K562 (cell line): ENCODE data around the gene PRR23B. TPM values are rescaled to one million over a fixed set of nuclear protein-coding genes. Genes with fewer than 3 reads are reported as not detected.

ENCODE experiments used
- ATAC-seq: fragments of 200-7000 bp; cut with Tn5 transposase; 3 replicates; pipeline ENCODE4 v1.9.1; 2020; ENCODE audit warnings: moderate library complexity
- BruUV-seq: library from RNA; stranded (reverse); fragments of 400-500 nt; replicated peaks from 2 replicates; lab custom pipeline; 2021; lab: Mats Ljungman, UMichigan
- CTCF ChIA-PET: fragments of 300-600 bp; formaldehyde crosslinking; extraction: SDS; loops from one replicate; lab custom pipeline; 2021; ENCODE audit warnings: low intra/inter-chr PET ratio; lab: Yijun Ruan, JAX
- POLR2A ChIA-PET: fragments of 300-600, 350-650 bp; sonication (Branson Sonifier 250); formaldehyde crosslinking; extraction: SDS; loops from one replicate; lab custom pipeline; 2021; ENCODE audit warnings: antibody characterized with exemption, inconsistent platforms; lab: Yijun Ruan, JAX
- DNase-seq, 4 experiments: peaks; one replicate each; pipeline versions ENCODE4 v3.0.0 to v3.0.0-alpha.2; 2011 to 2018; ENCODE audit warnings: low spot score in 3 of 4, mixed read lengths in 3 of 4; ENCODE audit errors: extremely low read depth in 1 of 4
- FAIRE-seq: peaks from 2 replicates; lab custom pipeline; 2011; peaks lifted over from hg19 to GRCh38; lab: Jason Lieb, UNC
- H2AFZ ChIP-seq: 2 replicates; pipeline ENCODE4 v1.6.0; 2011; ENCODE audit warnings: low read depth, low read length, control low read depth, inconsistent platforms
- H3K27ac ChIP-seq: fragments of 200-600 bp; 3 replicates; pipeline ENCODE4 v1.8.0; 2011; ENCODE audit warnings: low read depth, mild to moderate bottlenecking, control low read depth, inconsistent platforms, low read length, moderate library complexity, mixed read lengths; ENCODE audit errors: extremely low read depth
- H3K27me3 ChIP-seq, 2 experiments: fragments of 300-600 bp in 1 of 2; 2 replicates in 1 of 2; 3 replicates in 1 of 2; pipeline versions ENCODE4 v1.6.0 to v1.8.0; 2011; ENCODE audit warnings: inconsistent platforms in 2 of 2, low read length in 2 of 2, mild to moderate bottlenecking in 1 of 2, mixed read lengths in 1 of 2, moderate library complexity in 1 of 2; ENCODE audit not compliant: control insufficient read depth in 2 of 2, insufficient read depth in 2 of 2
- H3K36me3 ChIP-seq: fragments of 300-600 bp; 3 replicates; pipeline ENCODE4 v1.8.0; 2011; ENCODE audit warnings: mild to moderate bottlenecking, low read length, inconsistent platforms; ENCODE audit not compliant: control insufficient read depth, insufficient read depth
- H3K4me1 ChIP-seq, 2 experiments: fragments of 200-600 bp in 1 of 2; replicated peaks in 1 of 2; 2 replicates in 1 of 2; 3 replicates in 1 of 2; pipeline versions ENCODE4 v1.5.1 to v1.8.0; 2011; ENCODE audit warnings: inconsistent platforms in 2 of 2, low read length in 2 of 2, mild to moderate bottlenecking in 1 of 2, mixed read lengths in 1 of 2, moderate library complexity in 1 of 2; ENCODE audit not compliant: control insufficient read depth in 2 of 2, insufficient read depth in 2 of 2
- H3K4me2 ChIP-seq: 2 replicates; pipeline ENCODE4 v1.6.1; 2011; ENCODE audit warnings: low read length, control low read depth, inconsistent platforms, mixed read lengths; ENCODE audit not compliant: insufficient read depth
- H3K4me3 ChIP-seq: fragments of 200-600 bp; sonication (generic), shearing (Covaris generic); 2 replicates; pipeline ENCODE4 v1.5.1; 2016; ENCODE audit warnings: control low read depth, inconsistent platforms
- H3K79me2 ChIP-seq: fragments of 200-600 bp; 3 replicates; pipeline ENCODE4 v1.8.0; 2011; ENCODE audit warnings: low read length, inconsistent platforms; ENCODE audit not compliant: control insufficient read depth, insufficient read depth
- H3K9ac ChIP-seq, 2 experiments: 2 replicates each; pipeline versions ENCODE4 v1.6.0 to v1.6.1; 2011; ENCODE audit warnings: low read depth in 2 of 2, low read length in 2 of 2, control low read depth in 1 of 2, inconsistent platforms in 1 of 2, mild to moderate bottlenecking in 1 of 2, mixed read lengths in 1 of 2; ENCODE audit not compliant: insufficient read depth in 1 of 2
- H3K9me1 ChIP-seq: one replicate; pipeline ENCODE4 v1.6.0; 2011; ENCODE audit warnings: inconsistent platforms, mild to moderate bottlenecking, low read length, moderate library complexity; ENCODE audit not compliant: control insufficient read depth, insufficient read depth
- H3K9me3 ChIP-seq: replicated peaks from 2 replicates; pipeline ENCODE4 v1.5.1; 2011; ENCODE audit warnings: low read depth, low read length, inconsistent platforms; ENCODE audit not compliant: control insufficient read depth, insufficient read depth
- H4K20me1 ChIP-seq: replicated peaks from 2 replicates; pipeline ENCODE4 v1.6.1; 2011; ENCODE audit warnings: low read length, inconsistent platforms, mixed read lengths; ENCODE audit not compliant: control insufficient read depth, insufficient read depth
- AFF4 ChIP-seq: sonication (generic); formaldehyde crosslinking; IDR thresholded peaks from 2 replicates; pipeline ENCODE4 v1.8.0; 2023; ENCODE audit warnings: mild to moderate bottlenecking, missing genetic modification reagents
- DPF2 ChIP-seq: fragments of 450-650 bp; IDR thresholded peaks from 2 replicates; pipeline ENCODE4 v1.6.1; 2016
- PURB ChIP-seq: sonication (generic); formaldehyde crosslinking; IDR thresholded peaks from 2 replicates; pipeline ENCODE4 v1.9.0; 2021; ENCODE audit warnings: low read depth, mild to moderate bottlenecking, missing genetic modification reagents
- RAD51 ChIP-seq: fragments of 450-650 bp; IDR thresholded peaks from 2 replicates; pipeline ENCODE4 v1.7.1; 2016; ENCODE audit warnings: low read depth, mild to moderate bottlenecking, borderline replicate concordance
- SIX5 ChIP-seq, 2 experiments: IDR thresholded peaks; 2 replicates each; pipeline ENCODE4 v1.6.1; 2011; ENCODE audit warnings: low read length in 2 of 2, borderline replicate concordance in 1 of 2, low read depth in 1 of 2, mild to moderate bottlenecking in 1 of 2, moderate library complexity in 1 of 2; ENCODE audit not compliant: insufficient read depth in 1 of 2
- SMAD3 ChIP-seq: fragments of 450-650 bp; formaldehyde crosslinking; conservative IDR thresholded peaks from 2 replicates; pipeline ENCODE4 v1.4.0; 2020; ENCODE audit warnings: mild to moderate bottlenecking
- SMARCB1 ChIP-seq: IDR thresholded peaks from 2 replicates; pipeline ENCODE4 v1.6.1; 2011; ENCODE audit warnings: improper control_type of control experiment, low read depth; ENCODE audit not compliant: insufficient read length
- TARDBP ChIP-seq: fragments of 450-650 bp; IDR thresholded peaks from 2 replicates; pipeline ENCODE4 v1.6.1; 2016
- WHSC1 ChIP-seq: IDR thresholded peaks from one replicate; pipeline ENCODE4 v1.6.1; 2012; ENCODE audit warnings: low read length, control low read depth, inconsistent platforms
- ZNF354B ChIP-seq: fragments of 250-450 bp; sonication (Bioruptor Pico); IDR thresholded peaks from 2 replicates; pipeline ENCODE4 v1.4.0; 2020
- ZNF41 ChIP-seq: fragments of 250-450 bp; sonication (Bioruptor Pico); conservative IDR thresholded peaks from 2 replicates; pipeline ENCODE4 v1.4.0; 2020; ENCODE audit warnings: mild to moderate bottlenecking
- ZNF785 ChIP-seq: fragments of 250-450 bp; sonication (Bioruptor Pico); IDR thresholded peaks from 2 replicates; pipeline ENCODE4 v1.4.0; 2020; ENCODE audit warnings: mild to moderate bottlenecking
- WGBS: fragments of 100-300 bp; shearing (Covaris generic); methylation state at CpG from one replicate; pipeline ENCODE4 v1.1.6; 2016; ENCODE audit warnings: low coverage, mixed read lengths; ENCODE audit not compliant: insufficient coverage; ENCODE audit errors: missing lambda C conversion rate; 5-methylcytosine and 5-hydroxymethylcytosine counted together
- in situ Hi-C: fragments of 300-500 bp; cut with MboI; formaldehyde crosslinking; loops from 4 replicates; pipeline ENCODE4 v1.15.0; 2018; ENCODE audit warnings: inconsistent platforms, mixed read lengths
- intact Hi-C: fragments of 100-400 bp; cut with micrococcal nuclease; formaldehyde crosslinking; loops from 2 replicates; pipeline ENCODE4 v1.14.2; 2022
- polyA plus RNA-seq, 8 experiments: library from polyadenylated mRNA; depleted of rRNA in 4 of 8; stranded (reverse) in 5 of 8; unstranded in 3 of 8; fragments of >200 nt; fragmentation: Nextera tagmentation in 2 of 8; fragmentation: Illumina TruSeq in 1 of 8; extraction: Ambion mirVana in 2 of 8; extraction: Trizol in 1 of 8; gene quantifications; 2 replicates each; pipeline versions ENCODE4 v1.2.1 to v1.2.3, GENCODE V29; 2011 to 2014; ENCODE audit warnings: inconsistent platforms in 1 of 8, missing spikeins in 1 of 8
- total RNA-seq, 7 experiments: library from RNA; depleted of rRNA in 6 of 7; stranded (reverse); fragments of >200 nt in 6 of 7; fragmentation: Illumina TruSeq in 2 of 7; extraction: Trizol in 2 of 7; gene quantifications; 2 replicates each; pipeline versions ENCODE4 v1.2.1 to v1.2.3, GENCODE V29; 2011 to 2021; ENCODE audit warnings: low replicate concordance in 1 of 7
- TF ChIP-seq, protein P1 (sequence below): fragments of 250-450 bp; sonication (Bioruptor Pico); IDR thresholded peaks from 2 replicates; pipeline ENCODE4 v1.9.0; 2021; ENCODE audit warnings: mild to moderate bottlenecking, inconsistent platforms

The PRR23B gene
- total and polyA plus RNA-seq, 9 of the 15 experiments (the other 6 are each of a cell fraction or from before 2014, with no cell fraction given) = not detected

DNA sequence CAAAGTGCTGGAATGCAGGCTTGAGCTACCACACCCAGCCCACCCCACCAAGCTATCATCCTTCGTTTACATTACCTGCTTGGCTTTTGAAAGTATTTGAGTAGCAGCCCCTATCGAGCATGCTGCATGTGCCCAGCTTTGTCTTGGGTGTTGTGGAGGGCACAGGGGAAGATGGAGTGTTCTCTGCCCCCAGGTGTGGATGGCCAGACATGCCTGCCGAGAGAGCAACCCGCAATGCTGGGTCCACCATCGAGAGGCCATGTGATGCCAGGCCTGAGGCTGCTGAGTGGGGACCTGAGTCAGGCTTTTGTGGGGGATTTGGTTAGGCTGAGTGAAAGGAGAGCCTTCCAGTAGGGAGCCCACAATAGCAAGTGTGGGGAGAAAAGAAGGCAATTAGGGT lies 47.8 kb downstream of the PRR23B start:
- CTCF ChIA-PET = no interaction called here
- Histone ChIP-seq H4K20me1 (no peaks in the 10 kb centered on the region), H3K4me3 (no peak overlapping the region), H2AFZ (no peak overlapping the region), H3K9me1 (no peaks in the 10 kb centered on the region)
- in situ Hi-C loops = no loop called here
- no peak for ATAC-seq
- TF ChIP-seq WHSC1 = no peak
- TF ChIP-seq ZNF354B (CRISPR knock-in tag) = no peak
- TF ChIP-seq DPF2 = no peak
- no peak for TF ChIP-seq ZNF785 (CRISPR knock-in tag)
- TF ChIP-seq TARDBP = no peak
- TF ChIP-seq SMARCB1 = no peak
- TF ChIP-seq SMAD3 (CRISPR knock-in tag) = no peak
- TF ChIP-seq SIX5 (IDR thresholded peaks at IDR 0.05; ENCODE audit: borderline replicate concordance in 1 of 2, insufficient read depth in 1 of 2, low read depth in 1 of 2, low read length in 2 of 2) = no peak
- no peak for TF ChIP-seq ZNF41 (CRISPR knock-in tag)
- TF ChIP-seq RAD51 = no peak
- TF ChIP-seq AFF4 (CRISPR knock-in tag) = no peak
- TF ChIP-seq PURB = no peak
- TF ChIP-seq, protein P1, sequence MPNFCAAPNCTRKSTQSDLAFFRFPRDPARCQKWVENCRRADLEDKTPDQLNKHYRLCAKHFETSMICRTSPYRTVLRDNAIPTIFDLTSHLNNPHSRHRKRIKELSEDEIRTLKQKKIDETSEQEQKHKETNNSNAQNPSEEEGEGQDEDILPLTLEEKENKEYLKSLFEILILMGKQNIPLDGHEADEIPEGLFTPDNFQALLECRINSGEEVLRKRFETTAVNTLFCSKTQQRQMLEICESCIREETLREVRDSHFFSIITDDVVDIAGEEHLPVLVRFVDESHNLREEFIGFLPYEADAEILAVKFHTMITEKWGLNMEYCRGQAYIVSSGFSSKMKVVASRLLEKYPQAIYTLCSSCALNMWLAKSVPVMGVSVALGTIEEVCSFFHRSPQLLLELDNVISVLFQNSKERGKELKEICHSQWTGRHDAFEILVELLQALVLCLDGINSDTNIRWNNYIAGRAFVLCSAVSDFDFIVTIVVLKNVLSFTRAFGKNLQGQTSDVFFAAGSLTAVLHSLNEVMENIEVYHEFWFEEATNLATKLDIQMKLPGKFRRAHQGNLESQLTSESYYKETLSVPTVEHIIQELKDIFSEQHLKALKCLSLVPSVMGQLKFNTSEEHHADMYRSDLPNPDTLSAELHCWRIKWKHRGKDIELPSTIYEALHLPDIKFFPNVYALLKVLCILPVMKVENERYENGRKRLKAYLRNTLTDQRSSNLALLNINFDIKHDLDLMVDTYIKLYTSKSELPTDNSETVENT = no peak
- TF ChIP-seq, all 486 proteins: peak for 0
- no TSS peak for BruUV-seq
- no peaks in the 10 kb centered on the region for H3K79me2 ChIP-seq
- no peaks in the 10 kb centered on the region for H3K9me3 ChIP-seq
- FAIRE-seq = no peak
- intact Hi-C loops = no loop called here
- no peaks in the 10 kb centered on the region; a peak in 1 of 5 replicates for H3K4me1 ChIP-seq
- no peaks in the 10 kb centered on the region for H3K36me3 ChIP-seq
- H3K9ac ChIP-seq = no peak overlapping the region
- 15% methylated on average over 5 of the region's 5 CpGs for WGBS
- no peak overlapping the region for H3K4me2 ChIP-seq
- peaks cover 0 to 5% of the 10 kb centered on the region in 2 experiments; a peak in 1 of 5 replicates for H3K27me3 ChIP-seq
- POLR2A ChIA-PET = interaction anchor here (0.5 to 0.6 kb wide), 2 partner anchors 14 to 189 kb away, joined by 4 to 5 read pairs; no protein-coding TSS in a partner anchor
- DNase-seq = no peak
- H3K27ac ChIP-seq = no peak overlapping the region
